AG09309 (cell line): Measurements from ENCODE around the gene NCLN.
"Not testable (repeated sequence)": the region's sequence is repeated elsewhere in the genome, so short reads cannot be mapped to it uniquely, and the experiment has no call there.

Source experiments
- DNase-seq: peaks from one replicate; pipeline ENCODE4 v3.0.0-alpha.2; 2010; ENCODE audit warnings: low read depth
- H3K4me3 ChIP-seq: 2 replicates; pipeline ENCODE4 v1.5.1; 2011; ENCODE audit warnings: mild to moderate bottlenecking, low read depth, low read length, moderate library complexity; ENCODE audit not compliant: control insufficient read depth
- CTCF ChIP-seq: IDR thresholded peaks from 2 replicates; pipeline ENCODE4 v1.5.1; 2011; ENCODE audit warnings: mild to moderate bottlenecking, low read depth, low read length, inconsistent platforms; ENCODE audit not compliant: insufficient read depth, control insufficient read depth; ENCODE audit errors: missing control alignments

The NCLN gene

GRCh38 chr19:3149526-3150505 is 35.9 kb upstream of the NCLN start:
- no peak overlapping the region for H3K4me3 ChIP-seq
- TF ChIP-seq CTCF: no peak
- DNase-seq: no peak

GRCh38 chr19:3150739-3151329 is 34.9 kb upstream of the NCLN start:
- no peak overlapping the region for H3K4me3 ChIP-seq
- no peak for TF ChIP-seq CTCF
- no peak for DNase-seq

GRCh38 chr19:3151563-3152418 is 33.9 kb upstream of the NCLN start:
- no peak for DNase-seq
- TF ChIP-seq CTCF: no peak
- H3K4me3 ChIP-seq: no peak overlapping the region

GRCh38 chr19:3152419-3152780 is 33.3 kb upstream of the NCLN start:
- DNase-seq: no peak

GRCh38 chr19:3153286-3154230 is 32.2 kb upstream of the NCLN start:
- no peak for DNase-seq
- no peak for TF ChIP-seq CTCF
- no peak overlapping the region for H3K4me3 ChIP-seq

More at GRCh38 chr19:3152419-3152780, 33.3 kb upstream of the NCLN start:
- TF ChIP-seq CTCF: no peak
- H3K4me3 ChIP-seq: no peak overlapping the region

- not testable (repeated sequence) for DNase-seq, H3K4me3 ChIP-seq
These were observed 31.3 kb upstream of the NCLN start for GRCh38 chr19:3154447-3154846.
